HG03442 (cell line): ENCODE data around the gene RIC8A.

ENCODE experiments used
- ATAC-seq: cut with Tn5 transposase; IDR thresholded peaks from one replicate; pipeline ENCODE4 v1.9.1; 2021; ENCODE audit warnings: mild to moderate bottlenecking, moderate library complexity; ENCODE audit not compliant: unreplicated experiment

RIC8A gene

DNA sequence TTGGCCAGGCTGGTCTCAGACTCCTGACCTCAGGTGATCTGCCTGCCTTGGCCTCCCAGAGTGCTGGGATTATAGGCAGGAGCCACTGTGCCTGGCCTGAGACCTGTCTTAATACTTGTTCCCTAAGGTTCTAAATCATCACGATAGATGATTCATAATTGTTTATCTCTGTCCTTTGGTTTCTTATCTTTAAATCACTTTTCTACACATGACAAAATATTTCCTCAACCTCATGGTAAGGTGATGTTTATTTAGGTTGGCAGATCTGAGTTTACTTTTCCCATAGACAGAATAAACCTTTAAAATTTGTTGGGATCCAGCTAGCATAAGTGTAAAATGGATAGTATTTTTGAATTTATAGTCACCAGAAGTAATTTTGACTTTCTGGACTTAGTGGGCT lies 32.8 kb downstream of the RIC8A start:
- ATAC-seq = no peak

DNA sequence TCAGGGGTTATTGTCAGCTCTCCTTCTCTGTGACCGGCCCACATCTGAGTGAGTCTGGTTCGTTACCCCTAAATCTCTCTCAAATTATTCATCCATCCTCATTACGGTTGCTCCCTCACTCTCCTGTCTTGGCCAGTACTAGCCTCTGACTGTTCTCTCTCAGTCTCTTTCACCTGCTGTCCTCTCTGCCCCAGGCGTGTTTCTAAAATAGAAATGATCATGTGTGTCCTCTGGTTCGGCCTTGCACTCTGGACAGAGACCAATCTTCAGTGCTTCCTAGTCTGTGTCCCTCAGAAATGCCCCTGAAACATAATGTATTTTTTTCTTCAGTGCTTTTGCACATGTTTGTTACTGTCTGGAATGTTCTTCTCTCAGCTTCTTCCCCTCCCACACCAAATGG lies 34.1 kb downstream of the RIC8A start:
- no peak for ATAC-seq

DNA sequence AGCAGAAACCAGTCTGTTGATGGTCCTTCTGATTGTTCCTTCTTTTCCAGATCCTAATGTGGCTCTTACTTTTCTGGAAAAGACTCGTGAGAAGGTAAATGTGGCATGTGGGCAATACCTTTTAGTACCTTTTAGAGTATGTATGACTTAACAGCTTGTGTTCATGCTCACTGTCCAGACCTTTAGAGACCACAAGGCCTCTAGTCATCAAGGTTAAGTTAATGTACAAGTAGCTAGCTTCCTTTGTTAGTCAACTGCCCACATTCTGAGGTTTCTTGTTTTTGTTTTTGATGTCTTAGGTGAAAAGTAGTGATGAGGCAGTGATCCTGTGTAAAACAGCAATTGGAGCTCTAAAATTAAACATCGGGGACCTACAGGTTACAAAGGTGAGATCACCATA lies 36.9 kb downstream of the RIC8A start:
- no peak for ATAC-seq

DNA sequence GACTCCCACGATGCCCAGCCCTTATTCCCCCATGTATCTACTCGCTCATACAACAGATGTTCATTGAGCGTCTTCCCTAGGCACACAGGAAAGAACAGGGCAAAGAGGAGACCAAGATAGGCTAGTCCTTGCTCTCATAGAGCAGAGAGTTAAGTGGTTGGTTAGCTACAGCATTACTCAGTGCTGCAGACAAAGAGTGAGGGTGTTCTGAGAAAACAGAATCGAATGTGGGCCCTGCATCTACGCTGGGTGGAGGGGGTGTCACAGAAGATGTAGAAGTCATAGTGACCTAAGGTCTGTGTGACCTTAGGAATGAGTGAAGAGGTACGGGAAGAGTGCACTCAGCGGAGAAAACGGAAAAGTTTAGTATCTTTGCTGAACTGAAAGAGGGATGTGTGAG lies 41.6 kb downstream of the RIC8A start:
- ATAC-seq = no peak

DNA sequence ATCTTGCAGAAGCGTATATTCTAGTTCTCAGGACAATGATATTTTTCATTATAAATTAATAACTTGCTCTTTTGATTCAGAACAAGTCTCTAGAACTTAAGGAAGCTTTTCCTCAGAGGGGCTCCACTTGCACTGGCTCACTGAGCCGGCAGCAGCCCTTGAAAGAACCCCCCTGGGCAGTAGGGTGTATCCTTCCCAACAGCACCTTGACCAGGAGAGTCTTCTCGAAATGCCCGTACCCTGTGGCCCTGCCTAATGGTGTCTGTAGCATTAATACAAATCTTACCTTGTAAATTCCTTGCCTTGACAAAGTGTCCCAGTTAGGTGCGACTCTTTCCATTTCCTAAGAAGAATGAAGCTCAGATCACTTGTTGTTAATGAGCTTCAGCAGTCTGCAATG lies 42.8 kb downstream of the RIC8A start:
- ATAC-seq = no peak

DNA sequence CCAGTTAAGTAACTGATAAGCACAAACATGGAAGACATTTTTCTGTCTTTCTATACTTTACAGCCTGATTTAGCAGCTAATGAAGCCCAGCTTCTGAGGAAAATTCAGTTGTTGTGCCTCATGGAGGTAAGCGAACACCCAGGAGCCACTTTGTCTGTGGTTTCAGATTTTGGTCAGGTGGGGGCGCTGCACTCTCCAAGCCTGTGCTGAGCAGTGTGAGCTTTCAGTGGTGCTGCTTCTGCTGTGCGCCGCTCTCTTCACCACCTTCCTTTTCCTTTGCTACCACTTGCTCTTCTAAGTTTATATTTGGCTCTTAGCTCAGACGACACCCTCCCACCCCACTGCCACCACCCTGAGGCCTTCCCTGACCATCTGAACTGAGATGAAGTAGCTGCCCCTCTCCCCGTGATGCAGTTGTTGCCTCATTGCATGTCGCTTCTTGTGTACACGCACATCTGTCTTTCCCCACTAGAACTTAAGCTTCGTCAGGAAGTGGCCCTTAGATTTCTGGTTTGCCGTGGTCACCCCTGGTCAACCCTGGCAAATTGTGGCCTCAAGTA lies 43.3 kb downstream of the RIC8A start:
- no peak for ATAC-seq

DNA sequence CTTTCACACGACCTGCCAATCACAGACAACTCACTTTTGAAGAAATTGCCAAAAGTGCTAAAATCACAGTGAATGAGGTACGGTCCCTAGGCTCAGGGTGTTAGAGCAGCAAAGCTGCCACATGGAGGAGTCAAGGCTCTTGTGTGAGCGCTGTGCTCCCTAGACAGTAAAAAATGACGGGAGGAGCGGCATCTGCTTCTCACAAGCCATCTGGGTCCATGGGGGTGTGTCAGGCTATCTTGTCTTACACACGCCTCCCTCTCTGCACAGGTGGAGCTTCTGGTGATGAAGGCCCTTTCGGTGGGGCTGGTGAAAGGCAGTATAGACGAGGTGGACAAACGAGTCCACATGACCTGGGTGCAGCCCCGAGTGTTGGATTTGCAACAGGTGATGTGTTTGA lies 44.0 kb downstream of the RIC8A start:
- ATAC-seq = no peak

DNA sequence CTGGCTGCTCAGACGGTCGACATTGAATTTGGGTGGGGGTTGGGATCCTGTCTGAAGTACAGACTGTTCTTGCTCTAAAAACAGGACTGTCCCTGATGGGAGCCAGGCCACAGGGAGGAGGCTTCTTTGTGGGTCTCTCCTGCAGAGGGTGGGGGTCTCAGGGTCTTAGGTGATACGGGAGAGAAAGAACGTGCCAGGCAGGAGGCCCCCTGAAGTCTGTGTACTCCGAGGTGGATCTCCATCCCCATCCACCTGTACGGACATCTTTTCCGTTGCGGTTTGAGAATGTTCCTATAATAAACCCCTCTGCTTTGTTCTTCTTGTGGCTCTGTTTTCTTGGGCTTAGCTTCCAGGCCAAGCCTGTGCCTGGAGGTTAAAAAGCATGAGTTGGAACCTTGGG lies 45.2 kb downstream of the RIC8A start:
- no peak for ATAC-seq

DNA sequence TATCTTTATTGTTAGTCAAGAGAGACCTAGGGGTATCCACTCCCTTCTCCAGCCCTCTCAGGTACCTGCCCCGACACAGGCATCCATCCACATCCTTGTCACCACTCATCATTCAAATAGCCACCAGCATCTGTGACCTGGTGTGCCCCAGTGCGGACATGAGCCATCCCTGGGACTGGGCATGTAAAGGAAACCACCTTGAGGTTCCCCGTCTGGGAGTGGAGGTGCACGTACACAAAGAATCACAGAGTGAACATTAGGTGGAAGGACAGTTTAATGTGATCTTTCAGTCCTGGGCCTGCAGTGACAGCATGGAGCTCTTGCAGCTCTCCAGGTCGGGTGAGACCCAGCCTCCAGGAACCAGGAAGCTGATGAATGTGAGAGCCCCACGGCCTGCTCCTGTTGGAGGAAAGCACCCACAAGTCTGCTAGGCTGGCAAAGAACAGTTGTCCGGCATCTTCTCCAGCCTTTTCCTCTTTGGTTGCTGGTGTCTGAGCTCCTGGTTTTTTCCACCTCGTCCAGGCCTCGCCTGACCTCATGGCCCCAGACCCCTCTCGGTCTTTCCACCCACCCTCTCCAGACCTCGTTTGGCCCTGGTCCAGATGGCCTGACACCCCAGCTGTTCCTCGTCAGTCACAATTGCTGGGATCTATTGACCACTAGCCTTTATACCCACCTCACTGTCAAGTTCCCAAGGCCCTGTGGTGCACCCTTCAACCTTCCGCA lies 45.8 kb downstream of the RIC8A start:
- ATAC-seq = no peak

DNA sequence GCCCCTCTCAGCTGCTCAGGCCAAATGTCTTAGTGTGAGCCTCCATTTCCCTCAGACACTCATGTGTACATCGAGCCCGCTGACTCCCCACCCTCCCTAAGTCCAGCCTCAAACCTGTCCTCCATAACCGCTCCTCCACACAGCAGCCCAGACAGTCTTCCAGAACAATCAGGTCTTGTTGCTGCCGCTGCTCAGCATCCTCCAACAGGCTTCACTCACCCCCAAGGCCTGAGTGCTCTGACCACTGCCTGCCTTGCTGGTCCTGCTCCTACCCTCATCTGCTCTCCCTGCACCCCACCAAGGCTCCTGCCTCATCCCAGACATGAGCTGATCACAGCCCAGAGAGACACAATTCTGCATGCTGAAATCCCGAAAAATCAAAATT lies 46.4 kb downstream of the RIC8A start:
- ATAC-seq = no peak

DNA sequence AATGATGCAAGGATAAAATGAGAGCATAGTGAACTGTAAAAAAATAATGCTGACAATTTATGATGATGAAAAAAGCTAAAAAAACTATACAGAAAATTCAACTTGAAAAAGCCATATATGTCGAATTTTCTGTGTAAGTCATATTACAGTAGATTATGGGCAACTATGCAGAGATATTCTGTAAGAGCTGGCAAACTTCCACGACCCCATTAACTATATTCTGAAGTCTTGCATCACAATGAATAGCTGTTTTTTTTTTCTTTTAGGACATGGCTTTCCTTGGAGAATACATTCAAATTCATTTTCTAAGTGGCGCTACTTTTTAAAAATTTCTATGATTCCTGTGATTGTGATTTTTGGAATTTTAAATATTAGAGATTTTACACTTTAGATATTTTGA lies 47.7 kb downstream of the RIC8A start:
- no peak for ATAC-seq

DNA sequence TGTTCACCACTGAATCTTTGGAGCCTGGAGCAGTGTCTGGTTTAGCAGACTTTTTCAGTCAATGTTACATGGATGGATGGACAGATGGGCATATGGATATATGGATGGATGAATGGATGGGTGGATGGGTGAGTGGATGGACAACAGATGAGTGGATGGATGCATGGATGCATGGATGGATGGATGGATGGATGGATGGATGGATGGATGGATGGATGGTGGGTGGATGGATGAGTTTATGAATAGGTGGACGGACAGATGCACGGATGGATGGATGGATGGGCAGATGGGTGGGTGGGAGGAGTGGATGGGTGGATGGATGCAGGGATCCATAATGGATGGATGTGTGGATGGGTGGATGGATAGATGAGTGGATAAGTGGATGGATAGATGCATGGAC lies 48.3 kb downstream of the RIC8A start:
- ATAC-seq = no peak

DNA sequence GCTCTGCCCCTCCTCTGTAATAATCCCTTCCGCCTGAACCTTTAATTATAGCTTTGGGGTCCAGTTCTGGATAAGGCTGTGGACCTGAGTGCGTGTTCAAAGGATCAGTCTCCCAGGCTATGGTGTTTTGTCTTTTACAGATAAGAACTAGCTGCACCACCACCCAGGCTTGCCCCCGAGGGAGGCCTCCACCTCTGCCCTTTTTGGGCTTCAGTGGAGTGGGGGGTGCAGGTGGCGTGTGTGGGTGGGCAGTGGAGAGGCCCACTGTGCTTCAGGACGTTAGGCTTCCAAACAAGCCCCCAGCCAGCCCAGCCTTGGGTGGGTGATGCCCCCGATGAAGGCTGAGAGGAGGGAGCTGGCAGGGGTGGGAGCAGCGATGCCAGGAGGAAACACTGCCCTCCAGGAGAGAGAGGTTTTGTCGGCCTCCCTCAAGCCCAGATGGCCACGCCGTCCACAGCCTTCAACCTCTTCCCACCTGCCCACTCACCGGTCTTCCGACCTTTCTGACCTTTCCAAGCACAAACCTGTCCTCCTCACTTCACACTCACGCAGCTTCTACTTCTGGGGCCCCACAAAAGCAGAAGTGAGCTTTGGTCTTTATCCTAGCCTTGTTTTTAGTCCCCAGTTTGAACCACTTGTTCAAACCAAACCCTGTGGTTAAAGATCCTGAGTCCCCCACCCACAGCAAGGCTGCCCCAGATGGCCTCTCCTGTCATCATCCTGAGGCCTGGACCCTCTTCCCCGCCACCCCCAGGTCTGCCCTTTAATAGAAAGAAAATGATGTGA lies 49.6 kb downstream of the RIC8A start:
- no peak for ATAC-seq

DNA sequence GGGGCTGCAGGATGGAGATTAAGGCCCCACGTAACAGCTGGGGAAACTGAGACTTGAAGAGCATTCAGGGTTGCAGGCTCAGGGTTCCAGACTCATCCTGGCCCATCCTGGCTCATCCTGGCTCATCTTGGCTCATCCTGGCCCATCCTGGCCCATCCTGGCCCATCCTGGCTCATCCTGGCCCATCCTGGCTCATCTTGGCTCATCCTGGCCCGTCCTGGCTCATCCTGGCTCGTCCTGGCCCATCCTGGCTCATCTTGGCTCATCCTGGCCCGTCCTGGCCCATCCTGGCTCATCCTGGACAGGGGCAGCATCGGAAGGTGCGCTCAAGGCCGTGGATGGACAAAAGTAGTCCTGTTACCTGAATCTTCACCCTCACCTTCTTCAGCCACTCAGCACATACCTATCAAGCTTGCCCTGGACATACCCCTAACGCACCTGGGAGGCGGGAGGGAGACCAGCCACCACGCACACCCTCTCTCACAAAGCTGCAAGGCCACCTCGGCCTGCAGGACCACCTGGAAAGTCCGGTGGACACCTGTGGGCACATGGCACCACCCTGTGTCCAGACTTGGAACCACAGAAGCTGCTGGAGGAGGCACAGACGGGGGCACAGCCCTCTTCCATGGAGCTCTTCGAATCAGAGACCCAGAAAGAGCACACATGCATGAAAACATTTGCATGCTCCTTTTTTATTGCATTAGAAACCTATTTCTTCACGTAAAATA lies 50.4 kb downstream of the RIC8A start:
- no peak for ATAC-seq

DNA sequence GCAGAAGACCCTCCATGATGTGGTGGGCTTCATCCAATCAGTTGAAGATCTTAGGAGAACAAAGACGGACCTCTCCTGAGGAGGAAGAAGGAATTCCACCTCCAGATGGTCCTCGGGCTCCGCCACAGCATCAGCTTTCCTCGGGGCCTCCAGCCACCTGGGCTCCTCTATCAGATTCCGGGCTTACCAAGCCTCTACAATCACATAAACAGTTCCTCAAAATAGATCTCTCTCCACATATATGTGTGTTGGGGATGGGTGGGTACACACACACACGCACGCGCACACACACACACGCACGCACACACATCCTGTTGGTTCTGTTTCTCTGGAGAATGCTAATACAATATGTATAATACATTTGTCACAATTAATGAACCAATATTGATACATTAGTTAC lies 51.9 kb downstream of the RIC8A start:
- no peak for ATAC-seq

DNA sequence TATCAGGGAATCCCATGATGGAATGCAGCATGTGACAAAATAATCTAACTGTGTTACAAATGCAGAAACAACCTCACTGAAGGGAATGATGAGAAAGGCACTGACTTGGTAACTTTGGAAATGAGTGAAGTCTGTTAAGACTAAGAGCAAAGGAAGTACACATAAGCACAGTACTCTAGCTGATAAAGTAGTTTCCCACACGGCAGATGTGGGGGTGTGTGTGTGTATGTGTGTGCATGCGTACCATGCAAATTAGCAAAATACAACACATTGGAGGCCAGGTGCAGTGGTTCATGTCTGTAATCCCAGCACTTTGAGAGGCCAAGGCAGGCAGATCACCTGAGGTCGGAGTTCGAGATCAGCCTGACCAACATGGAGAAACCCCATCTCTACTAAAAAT lies 54.1 kb downstream of the RIC8A start:
- ATAC-seq = no peak
